ENCODE data around the gene NCKAP1.

DNA sequence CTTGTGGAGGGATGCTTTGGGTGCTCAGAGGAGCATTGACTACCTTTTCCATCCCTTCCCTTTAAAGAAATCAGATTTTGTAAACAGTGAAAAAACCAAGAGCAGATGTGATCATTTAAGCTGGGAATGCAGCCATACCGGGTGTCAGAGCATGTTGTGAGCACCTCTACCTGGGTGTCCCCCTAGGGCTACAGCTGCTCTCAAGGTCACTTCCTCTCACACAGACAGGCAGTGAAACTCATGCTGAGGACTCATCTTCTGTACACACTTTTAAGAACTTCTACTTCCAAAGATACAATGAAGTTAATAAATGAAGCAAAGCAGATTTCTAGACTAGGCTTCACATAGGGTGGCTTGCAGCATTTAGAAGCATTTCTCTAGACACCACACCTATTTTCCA, 123.4 kb downstream of the NCKAP1 start:
- TF ChIP-seq GATA3 (IDR thresholded peaks at IDR 0.05; ENCODE audit: low read depth, low read length) (no peak), GATA2 (IDR thresholded peaks at IDR 0.05; ENCODE audit: low read depth, low read length) (no peak)

All from SH-SY5Y (cell line).